Measurements from ENCODE around the gene CD99.

Gene CD99

DNA sequence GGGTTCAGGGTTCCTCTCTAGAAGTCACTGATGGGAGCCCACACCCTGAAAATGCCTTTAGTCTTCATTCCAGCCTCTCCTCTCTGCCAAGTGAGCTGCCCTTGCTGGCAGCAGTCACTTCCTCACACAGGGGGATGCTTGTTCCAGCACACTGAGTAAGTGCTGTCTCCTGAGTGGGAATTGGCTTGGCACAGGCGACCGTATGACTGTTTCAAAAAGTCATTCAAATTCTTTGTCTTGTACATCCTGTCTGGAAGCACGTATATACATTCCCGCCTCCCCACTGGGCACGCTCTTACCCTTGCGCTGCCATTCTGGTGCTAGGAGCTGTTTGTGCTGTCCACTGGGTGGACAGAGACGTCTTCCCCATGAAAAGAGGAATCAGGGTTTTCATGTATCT lies 40.2 kb upstream of the CD99 start:
- TF ChIP-seq, protein P1, sequence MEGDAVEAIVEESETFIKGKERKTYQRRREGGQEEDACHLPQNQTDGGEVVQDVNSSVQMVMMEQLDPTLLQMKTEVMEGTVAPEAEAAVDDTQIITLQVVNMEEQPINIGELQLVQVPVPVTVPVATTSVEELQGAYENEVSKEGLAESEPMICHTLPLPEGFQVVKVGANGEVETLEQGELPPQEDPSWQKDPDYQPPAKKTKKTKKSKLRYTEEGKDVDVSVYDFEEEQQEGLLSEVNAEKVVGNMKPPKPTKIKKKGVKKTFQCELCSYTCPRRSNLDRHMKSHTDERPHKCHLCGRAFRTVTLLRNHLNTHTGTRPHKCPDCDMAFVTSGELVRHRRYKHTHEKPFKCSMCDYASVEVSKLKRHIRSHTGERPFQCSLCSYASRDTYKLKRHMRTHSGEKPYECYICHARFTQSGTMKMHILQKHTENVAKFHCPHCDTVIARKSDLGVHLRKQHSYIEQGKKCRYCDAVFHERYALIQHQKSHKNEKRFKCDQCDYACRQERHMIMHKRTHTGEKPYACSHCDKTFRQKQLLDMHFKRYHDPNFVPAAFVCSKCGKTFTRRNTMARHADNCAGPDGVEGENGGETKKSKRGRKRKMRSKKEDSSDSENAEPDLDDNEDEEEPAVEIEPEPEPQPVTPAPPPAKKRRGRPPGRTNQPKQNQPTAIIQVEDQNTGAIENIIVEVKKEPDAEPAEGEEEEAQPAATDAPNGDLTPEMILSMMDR (IDR thresholded peaks at IDR 0.05; ENCODE audit: borderline replicate concordance, insufficient read depth, low read depth, low read length), result no peak
- H3K4me3 ChIP-seq (ENCODE audit: low read depth, low read length), result no peak overlapping the region

DNA sequence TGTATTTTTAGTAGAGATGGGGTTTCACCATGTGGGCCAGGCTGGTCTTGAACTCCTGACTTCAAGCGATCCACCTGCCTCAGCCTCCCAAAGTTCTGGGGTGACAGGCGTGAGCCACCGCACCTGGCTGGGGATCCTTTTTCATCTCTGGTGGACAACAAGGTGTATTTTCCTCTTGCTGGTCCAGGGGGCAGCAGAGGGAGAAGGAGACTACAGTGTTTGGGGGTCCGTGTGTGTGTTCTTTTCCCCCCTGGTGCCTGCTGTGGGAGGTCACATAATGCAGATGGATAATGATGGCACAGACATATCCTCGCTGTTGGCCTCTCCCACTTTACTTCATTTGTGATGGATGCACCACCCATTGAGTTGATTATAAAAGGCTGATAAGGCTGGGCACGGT lies 39.0 kb upstream of the CD99 start:
- H3K4me3 ChIP-seq (ENCODE audit: low read depth, low read length), result no peak overlapping the region
- TF ChIP-seq, protein P1 (IDR thresholded peaks at IDR 0.05; ENCODE audit: borderline replicate concordance, insufficient read depth, low read depth, low read length), result peak; percentile 24; the same call in 1 of the 2 replicates

DNA sequence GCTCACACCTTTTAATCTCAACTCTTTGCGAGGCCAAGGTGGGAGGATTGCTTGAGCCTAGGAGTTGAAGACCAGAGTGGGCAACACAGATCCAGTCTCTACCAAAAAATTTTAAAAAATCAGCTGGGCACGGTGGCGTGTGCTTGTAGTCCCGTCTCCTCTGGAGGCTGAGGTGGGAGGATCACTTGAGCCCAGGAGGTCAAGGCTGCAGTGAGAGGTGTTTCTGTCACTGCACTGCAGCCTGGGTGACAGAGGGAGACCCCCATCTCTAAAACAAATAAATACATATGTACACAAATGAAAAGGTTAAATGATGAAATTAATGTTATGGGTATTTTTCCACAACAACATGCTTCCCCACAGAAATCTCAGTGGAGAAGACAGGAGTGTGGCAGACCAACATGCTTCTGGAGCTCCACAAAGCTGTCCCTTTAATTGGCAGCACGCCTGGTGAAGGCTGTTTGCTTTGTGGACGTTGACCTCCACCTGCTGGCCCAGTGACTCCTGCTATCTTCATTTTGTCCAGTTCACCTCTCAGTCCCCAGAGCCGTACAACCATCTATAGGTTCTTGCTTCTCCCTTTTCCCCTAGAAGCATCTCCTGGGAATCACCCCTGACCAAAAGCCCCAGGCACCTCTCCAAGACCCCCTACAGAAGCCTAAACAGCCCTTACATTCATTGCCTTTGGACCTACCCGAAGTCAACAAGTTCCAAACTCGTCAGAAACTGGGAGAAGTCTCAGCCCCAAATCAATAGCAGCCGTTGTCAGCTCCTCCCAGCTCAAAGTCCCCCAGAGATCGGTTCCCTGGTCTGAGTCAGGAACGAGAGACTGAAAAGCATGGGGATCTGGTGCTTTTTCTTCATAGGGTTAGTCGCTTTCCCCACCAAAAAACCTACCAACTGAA lies 36.4 kb upstream of the CD99 start:
- TF ChIP-seq, protein P1 (IDR thresholded peaks at IDR 0.05; ENCODE audit: borderline replicate concordance, insufficient read depth, low read depth, low read length), result no peak
- H3K4me3 ChIP-seq (ENCODE audit: low read depth, low read length), result no peak overlapping the region

DNA sequence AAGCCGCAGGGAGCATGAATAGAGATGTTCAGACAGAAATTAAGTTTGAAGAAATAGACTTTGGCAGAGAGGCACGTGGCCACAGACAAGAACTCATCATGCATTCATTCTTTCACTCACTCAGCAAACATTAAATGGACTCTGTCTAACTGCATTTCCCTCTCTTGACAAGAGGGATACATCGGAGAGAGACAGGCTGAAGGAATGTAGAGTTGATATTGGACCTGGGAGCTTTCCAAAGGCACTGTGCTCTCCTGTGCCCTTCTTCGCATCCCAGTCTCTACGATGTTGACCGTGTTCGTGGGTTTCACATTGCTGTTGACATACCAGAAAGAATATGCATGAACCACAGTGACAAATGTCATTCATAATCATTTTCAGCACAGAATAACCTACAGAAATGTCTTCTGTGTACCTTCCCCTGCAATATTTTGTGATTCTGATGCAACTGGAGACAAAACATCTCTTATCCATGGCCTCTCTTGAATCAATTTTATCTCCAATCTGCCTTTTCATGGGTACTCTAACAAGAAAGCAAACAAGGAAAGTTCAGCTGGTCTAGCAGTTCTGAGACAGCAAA lies 34.7 kb upstream of the CD99 start:
- TF ChIP-seq, protein P1 (IDR thresholded peaks at IDR 0.05; ENCODE audit: borderline replicate concordance, insufficient read depth, low read depth, low read length), result no peak
- no peak overlapping the region for H3K4me3 ChIP-seq (ENCODE audit: low read depth, low read length)

DNA sequence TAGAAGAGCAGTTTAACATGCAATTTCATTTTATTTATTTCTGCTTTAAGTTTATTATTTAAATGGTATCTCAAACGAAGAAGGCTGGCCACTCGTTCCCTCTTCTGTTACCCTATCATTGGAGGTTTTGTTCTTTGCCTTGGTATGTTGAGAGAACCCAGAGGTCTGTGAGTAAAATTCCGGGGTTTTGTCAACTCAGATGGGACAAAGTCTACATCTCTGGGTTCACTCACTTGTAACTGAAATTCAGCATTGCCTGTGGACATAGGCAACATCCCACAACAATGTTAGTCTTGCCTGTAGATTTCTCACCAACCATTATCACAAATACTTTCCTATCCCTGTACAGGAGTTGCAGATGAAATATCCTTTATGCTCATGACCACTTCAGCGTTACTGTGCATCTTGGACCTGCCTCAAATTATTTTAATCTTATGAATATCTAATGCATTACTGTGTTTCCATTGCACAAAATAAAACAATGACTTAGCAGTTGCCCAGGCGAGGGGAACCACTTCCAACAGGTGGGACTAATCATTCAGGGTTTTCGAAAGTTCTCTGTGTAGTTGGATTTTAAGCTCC lies 33.5 kb upstream of the CD99 start:
- no peak overlapping the region for H3K4me3 ChIP-seq (ENCODE audit: low read depth, low read length)
- TF ChIP-seq, protein P1 (IDR thresholded peaks at IDR 0.05; ENCODE audit: borderline replicate concordance, insufficient read depth, low read depth, low read length), result no peak

DNA sequence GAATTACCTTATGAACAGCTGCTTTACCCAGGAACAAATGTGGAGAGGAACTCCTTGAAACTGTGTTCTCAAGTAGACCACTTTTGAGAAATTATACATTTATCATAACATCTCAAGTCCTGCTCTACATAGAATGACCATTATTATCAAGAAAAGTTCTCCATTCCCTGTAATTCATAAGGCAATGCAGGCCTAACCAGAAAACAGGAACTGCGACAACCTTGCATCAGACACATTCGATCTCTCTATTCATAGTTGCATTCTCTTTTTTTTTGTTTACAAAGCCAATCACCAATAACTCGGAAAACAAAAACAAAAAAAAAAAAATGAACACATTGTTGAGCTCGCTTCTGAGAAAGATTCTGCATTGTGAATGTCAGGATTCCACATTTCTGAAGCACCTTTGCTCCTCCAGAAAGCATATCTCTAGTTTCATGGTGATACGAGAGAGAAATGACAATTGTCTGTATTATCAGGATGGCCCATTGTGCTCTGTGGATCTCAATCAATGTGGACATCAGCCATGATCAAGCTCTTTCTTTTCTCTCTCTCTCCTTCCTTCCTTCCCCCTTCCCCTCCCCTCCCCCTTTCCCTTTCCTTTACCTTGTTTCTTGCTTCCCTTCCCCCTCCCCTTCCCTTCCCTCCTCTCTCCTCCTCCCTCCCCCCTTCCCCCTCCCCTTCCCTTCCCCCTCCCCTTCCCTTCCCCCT lies 32.4 kb upstream of the CD99 start:
- TF ChIP-seq, protein P1 (IDR thresholded peaks at IDR 0.05; ENCODE audit: borderline replicate concordance, insufficient read depth, low read depth, low read length), result no peak
- no peak overlapping the region for H3K4me3 ChIP-seq (ENCODE audit: low read depth, low read length)

Data from GM12875 (cell line).